Heart right ventricle (tissue), 16 donors: ENCODE measurements around the gene SZRD1. TPM values are rescaled to one million over a fixed set of nuclear protein-coding genes. Genes with fewer than 3 reads are reported as not detected.

Experiments used
- ATAC-seq, 8 donors: fragments of 200-7000 bp; cut with Tn5 transposase; one replicate each; pipeline ENCODE4 v1.9.1; 2020; ENCODE audit warnings: mild to moderate bottlenecking in 8 of 8, moderate library complexity in 8 of 8, moderate number of reproducible peaks in 1 of 8
- DNase-seq, 2 donors: peaks; one replicate each; pipeline ENCODE4 v3.0.0-alpha.2; 2020
- H3K27ac ChIP-seq, 10 donors: fragments of 200-600 bp; sonication (generic) in 2 of 10; one replicate each; pipeline versions ENCODE4 v1.5.0 to v1.8.0; 2020 to 2022; ENCODE audit warnings: mild to moderate bottlenecking in 3 of 10
- H3K27me3 ChIP-seq, 7 donors: fragments of 200-600 bp; one replicate each; pipeline ENCODE4 v1.8.0; 2021 to 2022; ENCODE audit warnings: mild to moderate bottlenecking in 2 of 7
- H3K36me3 ChIP-seq, 9 donors: fragments of 200-600 bp; sonication (generic) in 1 of 9; one replicate each; pipeline versions ENCODE4 v1.5.0 to v1.8.0; 2020 to 2022; ENCODE audit warnings: mild to moderate bottlenecking in 2 of 9
- H3K4me1 ChIP-seq, 9 donors: fragments of 200-600 bp; sonication (generic) in 1 of 9; one replicate each; pipeline versions ENCODE4 v1.5.0 to v1.8.0; 2020 to 2022; ENCODE audit warnings: mild to moderate bottlenecking in 4 of 9
- H3K4me3 ChIP-seq, 10 donors: fragments of 200-600 bp; sonication (generic) in 2 of 10; one replicate each; pipeline versions ENCODE4 v1.5.0 to v1.8.0; 2020 to 2022; ENCODE audit warnings: mild to moderate bottlenecking in 7 of 10, moderate library complexity in 2 of 10
- H3K9me3 ChIP-seq, 11 donors: fragments of 200-600 bp in 10 of 11; sonication (generic) in 2 of 11; one replicate each; pipeline versions ENCODE4 v1.5.0 to v1.8.0; 2013 to 2022; ENCODE audit warnings: mild to moderate bottlenecking in 2 of 11, control low read depth in 1 of 11, moderate library complexity in 1 of 11
- CTCF ChIP-seq, 9 donors: fragments of 200-600 bp; sonication (generic) in 2 of 9; IDR thresholded peaks; one replicate each; pipeline versions ENCODE4 v1.5.0 to v1.8.0; 2021 to 2022; ENCODE audit warnings: antibody characterized with exemption in 9 of 9, mild to moderate bottlenecking in 5 of 9, moderate library complexity in 1 of 9
- WGBS, 2 donors: extraction: QIAGEN DNeasy Blood & Tissue Kit; methylation state at CpG; one replicate each; pipeline ENCODE4 v1.1.7; 2013; ENCODE audit warnings: inconsistent platforms in 1 of 2; 5-methylcytosine and 5-hydroxymethylcytosine counted together
- intact Hi-C, 10 donors: fragments of 100-400 bp; cut with DNase I; formaldehyde crosslinking; loops; one replicate each; pipeline versions ENCODE4 v1.11.1 to v1.14.2; 2022
- polyA plus RNA-seq, 2 donors: library from polyadenylated mRNA; stranded (reverse); fragments of 200-250 nt; gene quantifications; one replicate each; pipeline ENCODE4 v1.2.3, GENCODE V29; 2013
- total RNA-seq, 10 donors: library from RNA; stranded (reverse); fragmentation: NEBNext Ultra II Directional in 3 of 10; extraction: Animal tissue kit (Norgen Biotek cat#: 25700) in 3 of 10; gene quantifications; one replicate each; pipeline versions ENCODE4 v1.2.1 to v1.2.4, GENCODE V29; 2021 to 2023
- donor health status: Arrhythmogenic right ventricular cardiomyopathy.
- donor health status: ischemic (EF 13 %, LVEDD 7.1; RV severe dilation, severe dysfunction).
- donor health status: healthy with polysubstance abuse.
- donor health status: DM: no; HTN: yes; CAD: no.
- donor health status: DM: no; HTN: no; CAD: no.
- donor health status: ischemic (EF 25% LVEDD 6.9; RV normal size, moderate dysfunction).
- donor health status: ischemic (EF 25% LVEDD 5.7; RV mildly dilated, moderate dysfunction).
- donor health status: healthy.
- donor health status: DM: yes; HTN: yes; CAD: no.
- donor health status: Ischemic cardiomyopathy.
- donor health status: ischemic (EF 35%, LVEDD 5.7; RV mildly dilated, moderate dysfunction).
- donor health status: nonischemic (EF 11% LVEDD 7.7; RV severe dilation, severe dysfunction).
- donor health status: DM: yes; HTN: yes; CAD: no.
- donor health status: PGD.
- donor health status: ischemic (EF 29% LVEDD 5.4; RV normal size, mild dysfunction).
- donor health status: nonischemic (EF 23%, LVEDD 6.1; RV moderate dilation, normal function).

SZRD1 gene
- total and polyA plus RNA-seq, 12 donors: 37.8 to 131 (median 102) TPM

- Histone ChIP-seq H3K4me1 (peaks cover 17 to 77% (median 57%) of the 10 kb centered on the region in 9 donors), H3K27ac (peak overlapping the region in 2 of 10 donors; percentile 1 to 16)
- WGBS, 2 donors: 69 to 71% methylated on average over 21 of the region's 21 CpGs
Observed at GRCh38 chr1:16392740-16393569, 25.9 kb downstream of the SZRD1 start.

GRCh38 chr1:16393570-16394521 lies 26.8 kb downstream of the SZRD1 start:
- ATAC-seq (peak in 4 of 8 donors; percentile 11 to 45 (median 24)), DNase-seq (peak in 1 of 2 donors; percentile 20)
- no peak overlapping the region for H3K4me3 ChIP-seq
- peak overlapping the region in 2 of 10 donors; percentile 1 to 16 for H3K27ac ChIP-seq
- peaks cover 17 to 68% (median 55%) of the 10 kb centered on the region in 9 donors for H3K4me1 ChIP-seq
- H3K27me3 ChIP-seq: no peaks in the 10 kb centered on the region
- H3K9me3 ChIP-seq: no peaks in the 10 kb centered on the region
- intact Hi-C loops: no loop called here
- 80 to 87% methylated on average over 10 of the region's 10 CpGs for WGBS, 2 donors
- H3K36me3 ChIP-seq: peaks cover 0 to 62% (median 18%) of the 10 kb centered on the region in 9 donors
- TF ChIP-seq CTCF (IDR thresholded peaks at IDR 0.05): no peak

More at GRCh38 chr1:16392740-16393569, 25.9 kb downstream of the SZRD1 start:
- Histone ChIP-seq H3K4me3 (no peak overlapping the region), H3K27me3 (no peaks in the 10 kb centered on the region), H3K9me3 (no peaks in the 10 kb centered on the region), H3K36me3 (peaks cover 0 to 53% (median 18%) of the 10 kb centered on the region in 9 donors)
- TF ChIP-seq CTCF (IDR thresholded peaks at IDR 0.05): no peak
- intact Hi-C loops: no loop called here
- ATAC-seq: peak in 5 of 8 donors; percentile 3 to 21 (median 11)
- DNase-seq: no peak

GRCh38 chr1:16394977-16395376 lies 27.9 kb downstream of the SZRD1 start:
- no peak for ATAC-seq
- H3K4me3 ChIP-seq: no peak overlapping the region
- DNase-seq: no peak
- no peak for TF ChIP-seq CTCF (IDR thresholded peaks at IDR 0.05)
- peaks cover 16 to 62% (median 51%) of the 10 kb centered on the region in 9 donors for H3K4me1 ChIP-seq
- H3K27ac ChIP-seq: no peak overlapping the region
- no peaks in the 10 kb centered on the region for H3K27me3 ChIP-seq
- no peaks in the 10 kb centered on the region for H3K9me3 ChIP-seq
- WGBS, 2 donors: 91% methylated on average over 13 of the region's 13 CpGs
- intact Hi-C loops: no loop called here
- peaks cover 0 to 73% (median 18%) of the 10 kb centered on the region in 9 donors for H3K36me3 ChIP-seq

- ATAC-seq (peak in 1 of 8 donors; percentile 35), DNase-seq (peak in 1 of 2 donors; percentile 29)
- Histone ChIP-seq H3K9me3 (no peaks in the 10 kb centered on the region), H3K4me1 (peaks cover 15 to 46% (median 35%) of the 10 kb centered on the region in 9 donors), H3K36me3 (peaks cover 0 to 75% (median 18%) of the 10 kb centered on the region in 9 donors), H3K4me3 (no peak overlapping the region), H3K27me3 (no peaks in the 10 kb centered on the region), H3K27ac (peak overlapping the region in 4 of 10 donors; percentile 26 to 66 (median 36))
- intact Hi-C loops: loop anchor here in 1 of 10 donors (2.0 kb wide), 1 partner anchor 60 kb away; no protein-coding TSS in a partner anchor
- no peak for TF ChIP-seq CTCF (IDR thresholded peaks at IDR 0.05)
- 60 to 65% methylated on average over 7 of the region's 7 CpGs for WGBS, 2 donors
Observed at GRCh38 chr1:16396591-16396990, 29.5 kb downstream of the SZRD1 start.
